IPS DF 19.7 (cell line): ENCODE results near the gene HIGD1B.

Experiments used
- DNase-seq: peaks from one replicate; pipeline ENCODE4 v3.0.0-alpha.2; 2013; ENCODE audit warnings: low read depth, low spot score

HIGD1B gene

DNA sequence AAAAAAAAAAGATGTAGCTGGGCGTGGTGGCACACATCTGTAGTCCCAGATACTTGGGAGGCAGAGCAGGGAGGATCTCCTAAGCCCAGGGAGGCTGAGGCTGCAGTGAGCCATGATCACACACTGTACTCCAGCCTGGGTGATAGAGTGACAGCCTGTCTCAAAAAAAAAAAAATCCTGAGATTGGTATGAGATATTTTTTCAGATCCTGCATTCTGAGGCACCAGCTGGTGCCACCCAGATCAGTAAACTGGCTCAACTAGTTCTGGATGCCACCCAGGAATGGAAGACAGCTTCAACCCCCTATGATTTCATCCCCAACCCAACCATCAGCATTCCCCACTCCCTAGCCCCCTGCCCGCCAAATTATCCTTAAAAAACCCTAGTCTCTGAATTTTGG is 10.5 kb upstream of the HIGD1B start:
- no peak for DNase-seq

DNA sequence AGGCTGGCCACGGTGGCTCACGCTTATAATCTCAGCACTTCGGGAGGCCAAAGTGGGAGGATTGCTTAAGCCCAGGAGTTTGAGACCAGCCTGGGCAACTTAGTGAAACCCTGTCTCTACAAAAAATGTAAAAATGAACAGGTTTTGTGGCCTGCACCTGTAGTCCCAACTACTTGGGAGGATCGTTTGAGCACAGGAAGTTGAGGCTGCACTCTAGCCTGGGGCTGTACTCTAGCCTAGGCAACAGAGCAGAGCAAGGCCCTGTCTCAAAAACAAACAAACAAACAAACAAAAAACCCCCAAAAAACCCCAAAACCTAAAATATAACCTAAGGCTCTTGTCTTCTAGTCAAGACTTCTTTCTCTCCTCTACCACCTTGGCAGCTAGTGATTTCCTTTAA is 7.4 kb upstream of the HIGD1B start:
- DNase-seq: no peak

DNA sequence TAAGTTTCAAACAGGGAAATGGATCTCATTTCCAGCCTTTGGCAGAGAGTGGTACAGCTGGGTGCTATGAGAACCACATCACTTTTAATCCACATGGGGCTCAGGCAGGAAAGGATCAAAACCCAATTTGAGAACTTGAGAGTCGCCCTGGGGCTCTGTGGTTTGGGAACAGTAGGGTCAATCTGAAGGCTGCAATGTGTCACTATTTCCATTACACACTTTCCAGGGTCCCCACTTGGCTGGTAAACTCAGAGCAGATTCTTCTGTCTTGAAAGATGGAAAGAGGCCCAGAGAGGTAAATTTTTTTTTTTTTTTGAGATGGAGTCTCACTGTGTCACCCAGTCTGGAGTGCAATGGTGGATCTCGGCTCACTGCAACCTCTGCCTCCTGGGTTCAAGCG is 6.7 kb upstream of the HIGD1B start:
- DNase-seq: no peak

DNA sequence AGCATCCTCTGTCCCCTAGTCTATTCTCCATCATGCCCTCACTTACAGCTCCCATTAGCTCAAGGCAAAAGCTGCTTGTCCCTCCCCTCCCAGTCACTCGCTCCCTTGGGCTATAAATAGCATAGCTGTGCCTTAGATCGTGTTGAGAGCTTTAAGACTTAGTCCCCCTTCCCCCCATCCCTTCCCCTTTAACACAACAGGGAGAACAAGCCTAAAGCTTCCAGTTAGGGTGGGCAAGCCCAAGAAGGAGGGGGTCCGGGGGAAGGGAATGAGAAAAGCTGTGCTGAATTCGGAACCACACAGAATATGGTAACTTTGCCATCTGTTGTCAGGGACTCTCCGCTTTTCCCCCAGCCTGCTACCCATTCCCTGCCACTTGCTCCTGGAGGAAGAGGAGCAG is 4.9 kb upstream of the HIGD1B start:
- DNase-seq: peak; percentile 28

DNA sequence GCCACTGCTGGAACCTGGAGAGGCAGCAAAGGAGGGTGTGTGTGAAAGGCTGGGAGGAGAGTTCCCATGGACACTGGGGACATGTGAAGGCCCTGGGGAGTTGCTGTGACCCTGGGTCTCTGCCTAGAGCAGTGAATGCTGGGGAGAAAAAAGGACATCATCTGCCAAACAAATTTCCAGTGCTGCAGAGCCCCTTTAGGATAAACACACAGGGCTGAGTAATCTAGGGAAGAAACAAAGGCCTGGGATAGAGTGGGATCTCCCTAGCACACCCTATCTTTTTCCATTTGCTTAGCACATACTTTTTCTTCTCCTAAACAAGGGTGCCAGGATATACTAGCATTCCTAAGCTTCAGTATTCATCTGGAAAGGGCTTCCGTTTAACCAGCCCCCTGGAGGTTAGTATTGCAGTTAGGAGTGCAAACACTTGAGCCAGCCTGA is 3.3 kb upstream of the HIGD1B start:
- DNase-seq: peak; percentile 35

DNA sequence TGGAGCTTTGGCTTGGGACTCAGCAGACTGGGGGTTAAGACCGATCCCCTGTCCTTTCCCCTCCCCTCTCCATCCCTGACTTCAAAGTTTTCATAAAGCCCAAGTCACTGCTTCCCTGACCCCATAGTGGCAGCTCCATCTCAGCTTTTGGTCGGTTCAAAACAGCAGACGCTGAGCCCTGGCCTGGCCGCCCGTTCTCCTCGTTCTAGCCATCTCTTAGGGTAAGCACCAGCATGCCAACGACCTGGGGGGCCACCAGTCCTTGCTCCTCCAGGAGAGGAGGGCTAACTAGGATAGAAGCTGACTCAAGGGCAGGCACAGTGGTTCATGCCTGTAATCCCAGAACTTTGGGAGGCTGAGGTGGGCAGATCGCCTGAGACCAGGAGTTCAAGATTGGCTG is 1.5 kb upstream of the HIGD1B start:
- DNase-seq: no peak

DNA sequence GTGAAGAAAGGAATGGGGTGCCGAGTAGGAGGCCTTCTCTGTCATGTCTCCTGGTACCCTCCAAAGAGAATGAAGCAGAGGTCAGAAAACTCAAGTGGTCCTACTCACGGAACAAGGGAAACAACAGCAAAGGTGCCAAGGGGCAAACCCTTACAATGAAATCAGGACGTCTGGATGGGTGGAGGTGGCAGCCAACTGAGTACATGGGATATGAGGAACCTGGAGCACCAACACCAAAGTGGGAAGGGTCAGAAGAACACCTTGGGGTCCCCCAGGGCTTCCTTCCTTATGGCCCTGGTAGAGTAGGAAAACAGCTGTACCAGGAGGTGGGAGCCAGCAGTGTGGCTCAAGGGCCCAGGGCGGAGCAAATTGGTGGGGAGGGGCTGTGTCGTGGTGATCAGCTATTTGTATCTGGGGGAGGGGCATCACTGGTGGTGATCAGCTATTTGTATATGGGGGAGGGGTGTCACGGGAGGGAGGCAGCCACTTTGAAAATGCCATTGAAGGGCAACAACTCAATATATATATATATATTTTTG is 643 bp downstream of the HIGD1B start:
- DNase-seq: no peak

DNA sequence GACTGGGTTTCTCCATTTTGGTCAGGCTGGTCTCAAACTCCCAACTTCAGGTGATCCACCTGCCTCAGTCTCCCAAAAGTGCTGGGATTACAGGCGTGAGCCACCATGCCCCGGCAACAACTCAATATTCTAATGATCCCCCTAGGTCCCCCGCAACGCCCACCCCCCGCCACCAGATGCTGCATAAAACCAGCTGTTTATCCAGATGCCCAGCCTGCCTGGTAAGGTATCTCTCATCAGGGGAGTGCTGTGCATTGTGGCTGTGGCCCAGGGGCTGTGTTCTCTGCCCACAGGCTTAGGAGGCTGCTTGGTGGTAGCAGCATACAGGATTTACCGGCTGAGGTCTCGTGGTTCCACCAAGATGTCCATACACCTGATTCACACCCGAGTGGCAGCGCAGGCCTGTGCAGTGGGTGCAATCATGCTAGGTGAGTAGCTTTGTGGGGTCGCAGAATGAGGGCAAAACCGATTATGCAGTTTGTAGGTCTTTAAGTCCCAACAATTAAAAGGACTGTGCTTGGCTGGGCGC is 1.3 kb downstream of the HIGD1B start:
- no peak for DNase-seq

DNA sequence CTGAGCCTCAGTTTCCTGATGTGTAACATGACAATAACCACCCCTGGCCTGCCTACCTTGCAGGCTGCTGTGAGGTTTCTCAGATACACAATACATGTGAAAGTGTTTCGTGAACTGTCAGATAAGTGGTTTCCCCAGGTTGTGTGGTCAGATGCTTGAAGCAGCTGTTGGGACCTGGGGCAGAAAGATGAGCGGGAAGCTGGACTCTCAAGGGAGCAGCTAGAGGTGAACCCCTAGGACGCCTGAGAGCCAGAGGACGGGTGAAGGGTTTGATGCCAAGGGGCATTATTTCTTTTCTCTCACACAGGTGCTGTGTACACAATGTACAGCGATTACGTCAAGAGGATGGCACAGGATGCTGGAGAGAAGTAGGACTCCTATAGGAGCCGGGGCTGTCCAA is 2.3 kb downstream of the HIGD1B start:
- no peak for DNase-seq

DNA sequence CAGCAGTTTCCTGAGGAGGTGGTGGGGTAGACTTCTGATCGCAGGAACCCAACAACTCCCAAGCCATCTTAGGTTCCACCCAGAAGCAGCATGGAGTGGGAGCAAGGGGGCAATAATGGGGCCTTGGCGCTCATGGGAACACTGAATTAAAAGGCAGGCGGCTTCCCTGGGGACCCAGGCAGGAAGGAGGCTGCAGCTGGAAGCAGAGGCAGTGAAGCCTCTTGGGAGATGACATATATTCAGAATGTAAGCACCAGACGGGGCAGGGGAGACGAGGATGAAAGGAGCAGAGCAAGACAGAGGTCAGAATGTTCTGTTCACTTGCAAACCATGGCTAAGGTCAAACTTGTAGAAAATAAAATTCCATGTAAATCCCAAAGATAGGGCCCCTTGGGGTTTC is 2.9 kb downstream of the HIGD1B start:
- no peak for DNase-seq

DNA sequence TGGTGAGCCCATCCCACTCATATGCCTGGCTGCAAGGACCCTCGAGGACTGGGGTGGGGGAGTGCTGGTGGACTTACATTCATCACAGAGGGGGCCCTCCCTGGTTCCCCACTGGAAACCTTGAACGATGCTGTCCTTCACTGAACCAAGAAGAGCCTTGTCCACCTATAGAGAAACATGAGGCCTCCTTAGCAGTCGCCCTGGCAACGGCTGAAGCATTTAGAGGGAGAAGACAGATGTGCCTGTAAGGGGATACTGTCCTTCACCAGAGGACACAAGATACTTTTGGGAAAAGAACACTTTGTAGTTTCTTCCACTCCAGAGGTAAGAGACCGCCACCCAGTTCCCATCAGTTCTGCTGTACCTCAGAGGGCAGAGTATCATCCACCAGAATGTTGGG is 6.5 kb downstream of the HIGD1B start:
- no peak for DNase-seq

DNA sequence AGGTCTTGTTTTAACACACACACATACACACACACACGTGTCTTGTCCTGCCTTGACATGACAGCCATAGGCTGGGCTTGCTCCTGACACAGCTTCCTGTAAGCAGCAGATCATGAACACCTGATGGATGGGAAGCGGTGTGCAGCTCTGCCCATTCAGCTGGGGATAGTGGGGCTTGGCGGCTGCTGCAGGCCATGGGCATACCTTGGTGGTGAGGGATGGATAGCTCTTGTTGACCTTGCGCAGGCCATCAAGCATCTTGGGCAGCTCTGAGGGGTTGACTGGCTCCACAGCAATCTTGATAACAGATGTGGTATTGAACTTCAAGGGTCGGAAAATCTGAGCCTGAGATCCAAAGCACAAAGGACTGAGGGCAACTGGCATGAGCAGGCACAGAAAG is 12.0 kb downstream of the HIGD1B start:
- DNase-seq: no peak

DNA sequence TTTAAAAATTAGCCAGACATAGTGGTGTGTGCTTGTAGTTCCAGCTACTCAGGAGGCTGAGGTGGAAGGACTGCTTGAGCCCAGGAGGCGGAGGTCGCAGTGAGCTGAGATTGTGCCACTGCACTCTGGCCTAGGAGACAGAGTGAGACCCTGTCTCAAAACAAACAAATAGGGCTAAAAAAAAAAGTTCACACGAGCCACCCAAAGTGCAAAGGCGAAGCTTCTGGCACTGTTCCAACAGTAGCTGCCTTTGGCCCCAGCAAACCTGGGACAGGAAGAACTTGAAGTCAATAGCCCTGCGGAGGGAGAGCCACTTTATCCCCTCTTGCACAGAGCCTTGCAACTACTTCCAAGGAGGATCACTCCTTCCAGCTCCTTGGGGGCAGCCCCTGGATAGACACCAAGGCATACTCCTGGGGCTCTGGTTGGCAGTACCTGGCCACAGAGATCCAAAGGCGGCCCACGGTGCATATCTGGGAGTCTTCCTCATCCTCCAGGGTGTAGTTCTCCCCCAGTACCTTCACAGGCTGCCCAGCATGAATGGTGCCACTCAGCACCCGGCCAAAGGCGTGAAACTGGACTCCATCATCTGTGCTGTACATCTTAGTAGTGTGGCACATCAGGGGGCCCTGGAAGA is 14.7 kb downstream of the HIGD1B start:
- no peak for DNase-seq

DNA sequence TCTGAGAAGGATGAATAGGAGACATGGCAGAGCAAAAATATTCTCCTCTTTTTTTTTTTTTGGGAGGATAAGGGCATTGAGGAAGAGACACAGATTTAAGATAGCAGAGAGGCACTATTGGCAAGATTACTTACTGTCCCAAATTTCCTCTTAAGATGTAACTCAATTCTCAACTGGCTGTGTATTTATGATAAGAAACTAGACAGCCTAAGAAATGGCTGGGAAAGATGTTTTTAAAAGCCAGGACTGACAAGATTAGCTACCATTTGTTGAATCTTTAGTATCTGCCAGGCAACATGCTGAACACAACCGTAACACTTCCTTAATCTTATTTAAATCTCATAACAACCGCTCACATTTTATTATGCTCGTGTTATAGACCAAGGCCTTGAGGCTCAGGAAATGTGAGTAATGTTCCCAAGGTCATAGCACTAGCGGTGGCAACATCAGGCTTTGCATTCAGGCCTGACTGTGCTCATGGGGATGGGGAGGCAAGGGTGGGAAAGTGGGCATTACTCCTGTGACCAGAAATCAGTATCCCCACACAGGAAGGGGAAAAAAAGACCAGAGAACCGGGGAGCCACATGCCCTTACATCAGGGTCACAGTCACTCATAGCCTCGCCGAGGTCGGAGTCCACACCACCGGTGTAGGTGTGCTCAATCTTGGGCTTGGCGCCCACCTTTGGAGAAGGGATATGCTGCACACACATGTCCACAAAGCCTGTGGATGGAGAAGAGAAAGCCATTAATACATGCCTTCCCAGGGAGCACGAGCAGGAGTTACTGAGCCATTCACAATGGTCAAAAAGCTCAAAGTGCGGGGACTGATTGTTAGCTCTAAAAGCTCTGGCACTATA is 15.6 kb downstream of the HIGD1B start:
- no peak for DNase-seq

DNA sequence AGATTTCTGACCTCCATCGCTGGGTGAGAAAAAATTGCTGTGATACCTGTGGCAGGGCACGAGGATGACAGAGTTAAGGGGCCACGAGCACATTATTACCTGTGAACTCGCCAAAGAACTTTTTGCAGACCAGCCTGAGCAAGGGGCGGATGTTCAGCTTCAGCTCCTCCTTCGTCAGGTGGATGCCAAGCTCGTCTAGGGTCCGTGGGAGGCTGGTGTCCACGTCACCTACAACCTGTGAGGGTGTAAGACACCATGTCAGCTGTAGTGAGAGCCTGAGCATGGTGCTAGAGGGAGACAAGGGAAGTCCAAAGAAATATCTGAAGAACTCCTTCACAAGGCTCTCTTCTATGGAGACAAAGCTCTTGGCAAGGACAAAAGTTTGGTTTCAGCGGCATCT is 17.1 kb downstream of the HIGD1B start:
- no peak for DNase-seq

DNA sequence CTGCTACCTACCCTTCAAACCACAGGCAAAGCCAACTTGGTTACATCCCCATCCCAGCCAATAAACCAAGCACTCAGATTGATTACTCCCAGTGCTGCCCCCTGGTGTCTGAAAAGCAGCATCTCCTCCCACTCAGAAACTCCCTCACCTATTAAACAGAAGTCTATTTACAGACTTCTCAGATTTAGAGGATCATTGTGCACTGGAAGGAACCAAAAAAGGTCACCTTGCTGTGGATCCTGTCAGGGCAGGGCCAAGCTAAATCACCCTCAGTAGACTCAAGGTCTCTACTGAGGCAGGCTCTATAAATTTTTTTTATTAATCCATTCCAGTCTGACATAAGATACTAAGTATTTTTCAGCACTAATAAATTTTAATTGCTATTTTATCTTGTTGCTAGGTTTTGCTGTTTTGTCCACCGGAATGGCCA is 17.6 kb downstream of the HIGD1B start:
- peak; percentile 38 for DNase-seq

DNA sequence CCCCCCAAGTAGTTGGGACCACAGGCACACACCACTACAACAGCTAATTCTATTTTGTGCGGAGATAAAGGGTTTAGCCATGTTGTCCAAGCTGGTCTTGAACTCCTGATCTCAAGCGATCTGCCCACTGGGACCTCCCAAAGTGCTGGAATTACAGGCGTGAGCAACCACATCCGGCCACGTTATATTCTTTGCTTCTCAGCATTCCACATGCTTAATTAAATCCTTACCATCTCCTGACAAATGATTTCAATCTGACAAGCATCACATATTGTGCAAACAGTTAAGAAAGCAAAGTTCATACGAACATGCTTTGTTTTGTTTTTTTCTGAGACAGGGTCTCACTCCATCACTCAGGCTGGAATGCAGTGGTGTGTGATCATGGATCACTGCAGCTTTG is 18.2 kb downstream of the HIGD1B start:
- no peak for DNase-seq

DNA sequence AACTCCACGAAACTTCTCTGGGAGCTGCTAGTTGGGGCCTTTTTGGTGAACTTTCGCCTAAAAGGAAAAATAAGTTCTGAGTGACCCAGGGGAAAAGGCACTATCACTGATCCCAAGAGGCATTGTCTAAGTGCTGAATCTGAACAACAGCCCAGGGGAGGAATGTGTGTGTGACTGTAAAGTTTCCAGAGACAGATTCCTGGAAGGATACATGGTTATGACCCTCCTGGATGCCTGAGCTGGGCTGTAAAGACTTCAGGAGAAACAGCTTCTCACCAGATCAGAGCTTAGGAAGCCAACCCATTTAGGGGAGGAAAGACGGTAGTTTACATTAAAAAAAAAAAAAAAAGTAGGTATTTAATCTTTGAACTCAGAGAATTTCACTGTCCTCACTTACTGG is 20.2 kb downstream of the HIGD1B start:
- no peak for DNase-seq

DNA sequence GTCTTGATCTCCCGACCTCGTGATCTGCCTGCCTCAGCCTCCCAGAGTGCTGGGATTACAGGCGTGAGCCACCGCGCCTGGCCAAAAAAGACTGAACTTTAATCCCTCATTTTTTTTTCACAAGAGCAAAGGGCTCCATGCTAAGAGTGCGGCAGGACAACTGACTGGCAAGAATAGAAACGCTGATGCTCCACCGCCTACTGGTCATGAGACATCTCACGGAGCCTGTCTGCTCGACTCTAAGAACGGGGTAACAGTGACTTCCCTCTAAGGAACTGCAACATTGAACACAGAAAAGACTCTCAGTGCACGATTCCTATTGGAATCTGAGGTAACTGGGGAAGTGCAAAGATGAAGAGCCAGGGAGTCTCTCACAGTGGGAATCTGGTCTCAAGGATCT is 23.9 kb downstream of the HIGD1B start:
- DNase-seq: no peak

DNA sequence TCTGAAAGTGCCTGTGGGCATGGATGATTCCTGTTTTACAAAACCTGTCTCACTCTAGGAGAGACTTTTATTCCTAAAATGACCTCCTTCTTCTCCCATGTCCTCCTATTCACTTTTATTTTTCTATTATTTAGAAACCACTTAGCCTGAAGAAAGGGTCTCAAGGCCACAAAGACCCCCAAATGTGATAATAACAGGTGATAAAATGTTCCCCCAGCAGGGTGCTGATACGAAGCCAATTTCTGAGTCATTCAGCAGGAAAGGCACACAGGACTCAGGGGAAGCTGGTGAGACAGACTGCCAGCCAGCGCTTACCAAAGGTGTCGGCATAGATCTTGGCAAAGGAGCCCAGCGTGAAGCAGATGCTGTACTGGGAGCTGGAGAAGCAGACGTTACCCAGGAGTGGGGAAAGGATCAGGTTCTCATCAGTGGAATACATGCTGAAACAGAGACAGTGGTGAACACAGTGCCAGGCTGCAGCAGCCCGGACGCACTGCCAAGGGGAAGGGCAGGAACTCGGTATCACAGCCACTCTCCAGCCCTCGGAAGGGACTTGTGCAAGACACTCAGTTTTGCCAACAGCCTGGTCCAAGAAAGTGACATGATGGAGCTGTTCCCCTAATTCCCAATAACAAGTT is 24.6 kb downstream of the HIGD1B start:
- no peak for DNase-seq

DNA sequence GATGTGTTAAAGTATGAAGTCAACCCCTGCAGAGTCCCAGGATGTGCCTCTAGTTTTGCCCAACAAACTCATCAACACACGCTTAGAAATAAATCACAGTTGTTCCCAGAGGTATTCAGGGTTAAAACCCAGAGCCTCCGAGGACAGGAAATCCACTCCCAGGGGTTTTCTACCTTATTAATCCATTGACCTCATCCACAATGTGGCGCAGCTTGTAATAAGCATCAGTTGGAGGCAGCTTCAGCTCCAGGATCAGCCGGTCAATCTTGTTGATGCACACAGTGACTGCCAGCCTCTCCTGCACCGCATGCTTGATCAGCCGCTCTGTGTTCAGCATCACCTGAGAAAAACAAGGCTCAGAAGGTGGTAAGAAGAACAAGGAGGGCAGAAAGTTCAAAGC is 28.1 kb downstream of the HIGD1B start:
- DNase-seq: no peak

DNA sequence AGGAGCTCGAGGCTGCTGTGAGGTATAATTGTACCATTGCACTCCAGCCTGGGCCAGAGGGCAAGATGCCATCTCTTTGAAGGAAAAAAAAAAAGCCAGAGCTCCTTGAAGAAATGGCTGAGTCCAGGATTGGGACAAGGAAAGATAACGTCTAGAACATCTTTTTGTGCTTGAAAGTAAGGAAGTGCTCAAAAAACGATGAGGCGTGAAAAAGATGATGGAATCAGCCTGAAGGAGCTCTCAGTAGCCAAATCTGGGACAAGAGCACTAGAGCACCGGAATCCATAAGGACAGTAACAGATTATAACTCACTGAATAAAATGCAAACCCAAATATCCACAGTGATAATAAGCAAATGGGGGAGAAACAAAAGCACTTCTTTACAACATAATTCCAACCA is 29.4 kb downstream of the HIGD1B start:
- no peak for DNase-seq
